RWPE2 (cell line): ENCODE results near the gene AXDND1.

ENCODE experiments used
- ATAC-seq: fragments of 200-7000 bp; cut with Tn5 transposase; 3 replicates; pipeline ENCODE4 v1.9.1; 2021; ENCODE audit warnings: low read depth
- DNase-seq: peaks from one replicate; pipeline ENCODE4 v3.0.0-alpha.2; 2020; ENCODE audit warnings: low spot score
- H3K27ac ChIP-seq: fragments of 450-650 bp; 2 replicates; pipeline ENCODE4 v1.5.1; 2017; ENCODE audit warnings: mild to moderate bottlenecking; ENCODE audit not compliant: poor library complexity, severe bottlenecking
- H3K27me3 ChIP-seq: fragments of 250-450 bp; sonication (Bioruptor Pico); 2 replicates; pipeline ENCODE4 v1.5.1; 2021; ENCODE audit warnings: mild to moderate bottlenecking, moderate library complexity; ENCODE audit not compliant: insufficient read depth, poor library complexity, severe bottlenecking
- H3K36me3 ChIP-seq: fragments of 250-450 bp; sonication (Bioruptor Pico); 2 replicates; pipeline ENCODE4 v1.5.1; 2020; ENCODE audit warnings: low read depth, mild to moderate bottlenecking, moderate library complexity
- H3K4me1 ChIP-seq: fragments of 250-450 bp; sonication (Bioruptor Pico); 2 replicates; pipeline ENCODE4 v1.5.1; 2021; ENCODE audit warnings: mild to moderate bottlenecking, moderate library complexity; ENCODE audit not compliant: insufficient read depth, poor library complexity, severe bottlenecking
- H3K4me3 ChIP-seq: fragments of 250-450 bp; sonication (Bioruptor Pico); 2 replicates; pipeline ENCODE4 v1.5.1; 2021; ENCODE audit warnings: mild to moderate bottlenecking, moderate library complexity; ENCODE audit not compliant: severe bottlenecking
- H3K9me3 ChIP-seq: fragments of 250-450 bp; sonication (Bioruptor Pico); 2 replicates; pipeline ENCODE4 v1.5.1; 2021; ENCODE audit warnings: mild to moderate bottlenecking, moderate library complexity; ENCODE audit not compliant: severe bottlenecking
- CTCF ChIP-seq: fragments of 450-650 bp; IDR thresholded peaks from one replicate; pipeline ENCODE4 v1.5.1; 2017; ENCODE audit warnings: mild to moderate bottlenecking, moderate library complexity; ENCODE audit not compliant: poor library complexity, severe bottlenecking

Gene AXDND1

GRCh38 chr1:179586107-179586823 is 220.5 kb downstream of the AXDND1 start:
- no peaks in the 10 kb centered on the region for H3K36me3 ChIP-seq
- peak; percentile 63 for ATAC-seq

GRCh38 chr1:179587336-179587735 is 221.6 kb downstream of the AXDND1 start:
- Histone ChIP-seq H3K4me3 (no peak overlapping the region), H3K27me3 (peaks cover 43% of the 10 kb centered on the region), H3K27ac (no peak overlapping the region), H3K36me3 (no peaks in the 10 kb centered on the region), H3K4me1 (no peaks in the 10 kb centered on the region), H3K9me3 (no peaks in the 10 kb centered on the region)
- TF ChIP-seq CTCF: no peak
- DNase-seq: no peak
- no peak for ATAC-seq

More at GRCh38 chr1:179586107-179586823, 220.5 kb downstream of the AXDND1 start:
- Histone ChIP-seq H3K9me3 (no peaks in the 10 kb centered on the region), H3K27ac (no peak overlapping the region), H3K4me3 (peak overlapping the region; percentile 9), H3K27me3 (peaks cover 33% of the 10 kb centered on the region), H3K4me1 (no peaks in the 10 kb centered on the region)
- no peak for DNase-seq
- peak; percentile 37 for TF ChIP-seq CTCF

GRCh38 chr1:179588425-179589024 is 222.8 kb downstream of the AXDND1 start:
- Histone ChIP-seq H3K4me1 (no peaks in the 10 kb centered on the region), H3K4me3 (no peak overlapping the region), H3K9me3 (no peaks in the 10 kb centered on the region), H3K36me3 (no peaks in the 10 kb centered on the region), H3K27ac (no peak overlapping the region), H3K27me3 (peaks cover 55% of the 10 kb centered on the region)
- ATAC-seq (no peak), DNase-seq (no peak)
- no peak for TF ChIP-seq CTCF

- DNase-seq: no peak
- no peak for ATAC-seq
- no peak overlapping the region for H3K4me3 ChIP-seq
- no peaks in the 10 kb centered on the region for H3K4me1 ChIP-seq
- H3K36me3 ChIP-seq: no peaks in the 10 kb centered on the region
- H3K27ac ChIP-seq: no peak overlapping the region
- peaks cover 64% of the 10 kb centered on the region for H3K27me3 ChIP-seq
- no peak for TF ChIP-seq CTCF
- no peaks in the 10 kb centered on the region for H3K9me3 ChIP-seq
These were observed 223.7 kb downstream of the AXDND1 start for GRCh38 chr1:179589509-179589908.

GRCh38 chr1:179590671-179591070 is 224.9 kb downstream of the AXDND1 start:
- Histone ChIP-seq H3K9me3 (no peaks in the 10 kb centered on the region), H3K36me3 (no peaks in the 10 kb centered on the region), H3K4me1 (no peaks in the 10 kb centered on the region), H3K27ac (no peak overlapping the region), H3K4me3 (no peak overlapping the region), H3K27me3 (peaks cover 64% of the 10 kb centered on the region)
- no peak for TF ChIP-seq CTCF
- ATAC-seq (no peak), DNase-seq (no peak)
